OCI-M2 (cell line): ENCODE data around the gene LRP1.

Experiments
- DNase-seq: peaks from one replicate; lab custom pipeline; 2025; ENCODE audit not compliant: unreplicated experiment; lab: John Stamatoyannopoulos, UW

LRP1 gene

GRCh38 chr12:57133013-57133569 is 4.8 kb downstream of the LRP1 start:
- no peak for DNase-seq

GRCh38 chr12:57133916-57134315 is 5.6 kb downstream of the LRP1 start:
- DNase-seq, result no peak

- DNase-seq, result no peak
These were observed 6.7 kb downstream of the LRP1 start for GRCh38 chr12:57134949-57135348.

- DNase-seq, result no peak
These were observed 7.4 kb downstream of the LRP1 start for GRCh38 chr12:57135527-57136326.

GRCh38 chr12:57138526-57139272 is 10.4 kb downstream of the LRP1 start:
- no peak for DNase-seq

- no peak for DNase-seq
These were observed 11.7 kb downstream of the LRP1 start for GRCh38 chr12:57139796-57140649.

GRCh38 chr12:57141249-57141648 is 13.0 kb downstream of the LRP1 start:
- no peak for DNase-seq

- no peak for DNase-seq
These were observed 13.8 kb downstream of the LRP1 start for GRCh38 chr12:57142121-57142520.

GRCh38 chr12:57142727-57143126 is 14.4 kb downstream of the LRP1 start:
- no peak for DNase-seq

GRCh38 chr12:57143454-57143853 is 15.2 kb downstream of the LRP1 start:
- DNase-seq, result no peak

GRCh38 chr12:57145460-57146059 is 17.3 kb downstream of the LRP1 start:
- DNase-seq, result no peak

- DNase-seq, result no peak
These were observed 17.8 kb downstream of the LRP1 start for GRCh38 chr12:57146092-57146491.

- DNase-seq, result no peak
These were observed 19.0 kb downstream of the LRP1 start, which contains the start of gene LRP1-AS for GRCh38 chr12:57146961-57147944. Gene LRP1-AS (minus strand): TSS chr12:57147619.

- DNase-seq, result no peak
These were observed 20.4 kb downstream of the LRP1 start for GRCh38 chr12:57148469-57149244.

- no peak for DNase-seq
These were observed 21.1 kb downstream of the LRP1 start for GRCh38 chr12:57149245-57149900.

- no peak for DNase-seq
These were observed 22.2 kb downstream of the LRP1 start for GRCh38 chr12:57150400-57151000.

- no peak for DNase-seq
These were observed 23.7 kb downstream of the LRP1 start for GRCh38 chr12:57151741-57152630.
